Naive B cell (primary cell): ENCODE results near the gene CENPX. TPM values are rescaled to one million over a fixed set of nuclear protein-coding genes. Genes with fewer than 3 reads are reported as not detected.

ENCODE experiments used
- ATAC-seq, 2 donors: fragments of 150-1000 bp; cut with Tn5 transposase; 2 replicates each; pipeline ENCODE4 v1.10.0; 2021; ENCODE audit warnings: low read depth in 2 of 2, mild to moderate bottlenecking in 2 of 2, moderate library complexity in 2 of 2
- DNase-seq: peaks from one replicate; pipeline ENCODE4 v3.0.0; 2022
- H3K27ac Mint-ChIP-seq, 6 donors: one replicate each; pipeline ENCODE4 v1.8.0; 2020 to 2022; ENCODE audit warnings: mild to moderate bottlenecking in 6 of 6, mixed read lengths in 6 of 6, moderate library complexity in 5 of 6, inconsistent platforms in 2 of 6
- H3K27me3 Mint-ChIP-seq, 3 donors: one replicate each; pipeline ENCODE4 v1.8.0; 2021 to 2022; ENCODE audit warnings: mixed read lengths in 3 of 3, mild to moderate bottlenecking in 1 of 3
- H3K36me3 Mint-ChIP-seq, 2 donors: one replicate each; pipeline ENCODE4 v1.8.0; 2020 to 2022; ENCODE audit warnings: mixed read lengths in 2 of 2, inconsistent platforms in 1 of 2, mild to moderate bottlenecking in 1 of 2
- H3K4me1 Mint-ChIP-seq, 3 donors: one replicate each; pipeline ENCODE4 v1.8.0; 2020 to 2022; ENCODE audit warnings: mixed read lengths in 3 of 3, inconsistent platforms in 1 of 3, mild to moderate bottlenecking in 1 of 3, moderate library complexity in 1 of 3
- H3K4me3 Mint-ChIP-seq, 8 donors: one replicate each; pipeline ENCODE4 v1.8.0; 2020 to 2022; ENCODE audit warnings: mild to moderate bottlenecking in 8 of 8, mixed read lengths in 8 of 8, moderate library complexity in 8 of 8, inconsistent platforms in 2 of 8
- H3K9me3 Mint-ChIP-seq, 7 donors: one replicate each; pipeline ENCODE4 v1.8.0; 2020 to 2022; ENCODE audit warnings: mixed read lengths in 7 of 7, mild to moderate bottlenecking in 5 of 7, inconsistent platforms in 2 of 7, moderate library complexity in 1 of 7
- polyA plus RNA-seq, 6 donors: library from polyadenylated mRNA; unstranded; fragments of 300-500 nt; fragmentation: Illumina TruSeq; gene quantifications; one replicate each; pipeline ENCODE4 v1.2.3, GENCODE V29; 2021; ENCODE audit warnings: low read depth in 6 of 6

The CENPX gene
- polyA plus RNA-seq, 6 donors from 2014 or later, result 52.6 to 77.6 (median 58.3) TPM

DNA sequence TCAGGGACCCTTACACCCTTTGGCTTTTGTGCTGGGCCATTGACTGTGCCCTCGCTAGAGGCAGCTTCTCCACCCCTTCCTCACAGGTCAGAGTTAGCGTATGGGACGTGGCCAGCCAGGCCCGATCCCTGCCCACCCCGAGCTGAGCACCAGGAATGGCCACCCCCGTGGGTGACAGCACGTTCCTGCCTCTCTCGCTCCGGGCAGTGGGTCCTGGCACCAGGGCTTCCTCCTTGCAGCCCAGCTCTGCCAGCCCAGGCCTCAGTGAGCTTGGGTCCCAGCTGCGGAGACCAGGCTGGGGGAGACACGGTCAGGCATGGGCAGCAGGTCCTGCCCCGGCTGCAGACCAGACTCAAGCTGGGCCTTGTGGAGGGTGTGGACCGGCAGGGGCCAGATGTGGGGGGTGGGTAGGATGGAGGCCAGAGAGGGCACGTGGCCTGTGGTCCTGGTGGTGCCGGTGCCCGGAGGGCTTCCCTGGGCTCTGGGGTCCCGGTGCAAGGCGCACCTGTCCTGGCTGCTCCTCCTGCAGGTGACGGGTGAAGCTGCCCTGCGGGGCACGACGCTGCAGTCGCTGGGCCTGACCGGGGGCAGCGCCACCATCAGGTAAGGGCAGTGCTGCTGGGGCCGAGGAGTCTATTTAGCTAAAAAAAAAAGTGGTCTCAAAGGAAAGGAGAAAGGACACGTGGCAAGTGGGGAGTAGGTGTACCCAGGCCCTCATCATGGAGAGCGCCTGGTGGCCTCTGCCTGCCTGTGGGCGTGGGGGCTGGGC lies 27.0 kb downstream of the CENPX start:
- DNase-seq (no peak), ATAC-seq (no peak)
- Mint-ChIP-seq H3K27ac (no peak overlapping the region), H3K36me3 (no peaks in the 10 kb centered on the region), H3K27me3 (no peaks in the 10 kb centered on the region), H3K9me3 (no peaks in the 10 kb centered on the region), H3K4me3 (no peak overlapping the region), H3K4me1 (peaks cover 0 to 18% (median 3%) of the 10 kb centered on the region in 3 donors)

- no peaks in the 10 kb centered on the region for H3K27me3 Mint-ChIP-seq
- H3K4me3 Mint-ChIP-seq, result no peak overlapping the region
- ATAC-seq, result no peak
- peaks cover 0 to 18% (median 5%) of the 10 kb centered on the region in 3 donors for H3K4me1 Mint-ChIP-seq
- no peaks in the 10 kb centered on the region for H3K36me3 Mint-ChIP-seq
- DNase-seq, result no peak
- H3K27ac Mint-ChIP-seq, result no peak overlapping the region
- no peaks in the 10 kb centered on the region for H3K9me3 Mint-ChIP-seq
Measured at GRCh38 chr17:81994593-81995462, 27.9 kb downstream of the CENPX start.

DNA sequence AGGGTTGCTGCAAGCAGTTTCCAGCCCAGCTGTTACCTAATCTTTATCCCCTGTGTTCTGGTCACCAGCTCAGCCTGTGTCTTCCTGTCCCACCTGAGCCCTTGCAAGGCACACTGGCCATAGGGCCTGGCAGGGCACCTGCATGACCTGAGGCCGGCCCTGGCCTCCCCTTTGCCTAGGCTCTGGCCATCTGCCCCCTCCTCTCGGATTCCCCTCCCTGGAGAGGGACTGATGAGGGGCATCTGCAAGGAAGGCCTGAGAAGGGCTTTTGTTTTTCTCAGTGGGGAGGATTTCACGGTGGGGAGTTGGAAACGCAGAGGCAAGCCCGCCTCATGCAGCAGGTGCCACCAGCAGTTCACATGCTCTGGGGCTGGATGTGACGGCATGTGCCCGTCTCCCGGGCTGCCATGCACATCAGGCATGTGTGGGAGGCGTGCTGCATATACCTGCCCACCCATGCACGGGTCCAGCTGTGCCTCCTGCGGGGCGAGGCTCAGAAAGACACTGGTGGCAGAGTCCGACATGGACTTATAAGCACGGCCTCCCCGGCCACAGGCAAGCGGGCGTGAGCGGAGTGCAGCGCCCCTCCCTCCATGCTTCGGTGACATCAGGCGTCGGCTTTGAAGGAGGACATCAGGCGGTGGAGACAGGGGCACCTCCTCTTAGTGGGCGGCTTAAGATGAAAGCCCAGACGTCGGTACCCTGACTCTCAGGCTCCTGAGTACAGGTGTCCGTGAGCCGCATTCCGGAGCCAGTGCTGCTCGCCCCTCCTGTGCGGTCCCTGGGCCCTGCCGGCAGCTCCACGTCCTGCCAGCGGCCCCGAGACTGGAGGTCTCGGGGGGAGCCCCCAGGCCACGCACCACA lies 28.7 kb downstream of the CENPX start:
- H3K27me3 Mint-ChIP-seq, result no peaks in the 10 kb centered on the region
- H3K27ac Mint-ChIP-seq, result no peak overlapping the region
- no peaks in the 10 kb centered on the region for H3K9me3 Mint-ChIP-seq

DNA sequence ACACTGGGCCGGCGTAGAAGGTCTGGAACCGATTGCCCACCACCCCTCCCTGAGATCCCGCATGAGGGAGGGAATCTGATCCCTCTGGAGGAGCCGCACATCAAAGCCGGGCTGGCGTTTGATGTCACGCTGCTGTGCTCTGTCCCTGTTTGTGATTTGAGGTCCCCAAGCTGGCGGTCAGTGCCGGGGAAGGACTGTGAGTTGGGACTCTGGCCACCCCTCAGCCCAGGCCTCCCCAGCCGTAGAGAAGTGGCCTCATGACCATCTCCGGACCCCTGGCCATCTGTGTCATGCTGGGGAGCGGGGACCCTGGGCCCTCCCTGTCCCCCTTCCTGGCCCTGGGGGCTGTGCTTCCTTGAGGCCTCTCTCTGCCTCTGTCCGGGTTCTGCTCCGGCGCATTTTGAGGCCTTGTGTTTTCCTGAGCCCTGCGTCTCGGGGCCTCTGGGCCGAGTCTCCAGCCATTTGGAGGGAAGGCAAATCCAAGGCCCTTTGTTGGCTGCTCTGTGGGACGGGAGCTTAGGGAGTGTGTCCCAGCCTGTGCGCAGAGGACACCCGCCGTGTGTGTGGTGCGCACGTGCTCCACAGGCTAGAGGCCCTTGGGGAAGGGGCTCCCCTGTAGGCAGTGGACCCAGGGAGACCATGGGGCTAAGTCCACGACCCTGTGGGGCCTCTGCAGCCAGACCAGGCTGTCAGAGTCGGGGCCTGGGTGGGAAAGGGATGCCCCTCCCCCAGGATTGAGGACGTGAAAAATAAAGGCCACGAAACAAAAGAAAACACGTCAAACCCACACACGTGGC lies 30.2 kb downstream of the CENPX start:
- no peak for DNase-seq
- H3K27me3 Mint-ChIP-seq, result no peaks in the 10 kb centered on the region
- no peak overlapping the region for H3K27ac Mint-ChIP-seq
- no peaks in the 10 kb centered on the region for H3K36me3 Mint-ChIP-seq
- H3K4me1 Mint-ChIP-seq, result peaks cover 2 to 17% (median 5%) of the 10 kb centered on the region in 3 donors
- no peak overlapping the region for H3K4me3 Mint-ChIP-seq
- no peaks in the 10 kb centered on the region for H3K9me3 Mint-ChIP-seq
- ATAC-seq, result no peak

More for the DNA sequence above, 28.7 kb downstream of the CENPX start:
- H3K36me3 Mint-ChIP-seq, result no peaks in the 10 kb centered on the region
- peaks cover 2 to 17% (median 5%) of the 10 kb centered on the region in 3 donors for H3K4me1 Mint-ChIP-seq
- DNase-seq (no peak), ATAC-seq (no peak)
- no peak overlapping the region for H3K4me3 Mint-ChIP-seq

GRCh38 chr17:81991684-81992305 lies 30.9 kb downstream of the CENPX start:
- H3K27me3 Mint-ChIP-seq, result no peaks in the 10 kb centered on the region
- no peaks in the 10 kb centered on the region for H3K9me3 Mint-ChIP-seq
- H3K4me1 Mint-ChIP-seq, result peaks cover 2 to 17% (median 5%) of the 10 kb centered on the region in 3 donors
- H3K36me3 Mint-ChIP-seq, result no peaks in the 10 kb centered on the region
- DNase-seq (no peak), ATAC-seq (no peak)
- H3K27ac Mint-ChIP-seq, result no peak overlapping the region
- H3K4me3 Mint-ChIP-seq, result no peak overlapping the region

DNA sequence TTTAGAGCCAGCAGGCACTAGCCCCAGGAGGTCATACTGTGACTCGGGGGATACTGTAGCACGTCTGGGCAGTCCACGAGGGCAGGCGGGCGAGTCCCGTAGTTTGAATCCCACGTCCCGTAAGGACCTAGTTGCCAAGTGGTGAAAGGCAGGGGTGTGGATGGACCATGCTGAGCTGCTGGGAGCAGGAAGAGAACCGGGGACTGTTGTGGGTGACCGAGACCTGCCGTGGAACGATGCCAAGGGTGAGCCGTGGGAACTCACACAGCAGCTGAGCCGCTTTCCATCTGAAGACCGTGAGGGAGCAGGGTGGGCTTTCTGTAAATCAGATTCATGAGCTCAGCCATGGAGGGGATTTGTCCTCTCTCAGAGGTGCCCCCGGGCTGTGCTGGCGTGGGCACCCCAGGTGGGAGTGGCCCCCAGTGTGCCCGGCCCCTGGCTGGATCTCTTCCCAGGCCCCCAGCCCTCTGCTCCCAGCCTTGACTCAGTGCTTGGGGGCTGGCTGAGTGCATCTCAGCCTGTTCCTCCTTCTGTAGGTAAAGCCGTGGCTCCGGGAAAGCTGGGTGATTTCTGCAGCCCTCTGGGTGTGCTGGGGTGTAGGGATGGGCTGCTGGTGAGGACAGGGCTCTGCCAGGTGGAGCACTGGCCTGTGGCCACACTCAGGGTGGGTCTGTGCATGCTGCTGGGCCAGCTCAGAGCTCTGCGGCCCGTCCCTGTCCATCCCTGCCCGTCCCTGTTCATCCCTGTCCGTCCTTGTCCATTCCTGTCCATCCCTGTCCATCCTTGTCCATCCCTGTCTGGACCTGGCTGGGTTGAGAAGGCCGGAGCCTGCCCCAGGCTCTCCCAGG lies 31.6 kb downstream of the CENPX start:
- Mint-ChIP-seq H3K27ac (peak overlapping the region in 1 of 6 donors; percentile 89), H3K9me3 (no peaks in the 10 kb centered on the region), H3K4me1 (peaks cover 2 to 22% (median 5%) of the 10 kb centered on the region in 3 donors), H3K4me3 (no peak overlapping the region), H3K36me3 (no peaks in the 10 kb centered on the region), H3K27me3 (no peaks in the 10 kb centered on the region)
- DNase-seq, result no peak
- no peak for ATAC-seq

DNA sequence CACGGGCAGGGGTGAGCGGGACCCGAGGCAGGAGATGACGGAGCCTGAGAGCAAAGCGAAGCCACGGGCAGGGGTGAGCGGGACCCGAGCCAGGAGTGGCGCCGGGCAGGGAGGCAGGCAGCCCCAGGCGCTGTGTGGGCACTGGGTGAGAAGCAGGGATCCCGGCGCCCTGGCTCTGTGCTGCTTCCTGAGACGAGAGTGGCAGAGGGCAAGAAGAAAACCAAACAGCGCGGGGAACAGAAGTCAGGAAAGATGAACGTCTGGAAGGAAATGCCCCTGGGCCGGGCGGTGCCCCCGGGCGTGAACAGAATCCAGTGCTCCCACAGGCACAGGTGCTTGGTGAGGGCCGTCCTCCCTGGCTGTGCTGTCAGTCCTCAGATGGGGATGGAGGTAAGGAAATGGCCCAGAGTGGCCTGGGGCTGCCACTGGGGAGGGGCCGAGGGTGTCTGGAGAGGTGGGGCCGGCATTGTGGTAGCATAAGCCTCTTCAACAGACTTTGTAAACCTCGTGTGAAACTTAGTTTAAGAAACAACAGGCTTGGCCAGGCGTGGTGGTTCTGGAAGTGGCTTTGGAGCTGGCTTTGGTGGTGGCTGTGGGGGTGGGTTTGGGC lies 35.4 kb downstream of the CENPX start:
- peaks cover 0 to 8% of the 10 kb centered on the region in 2 donors for H3K36me3 Mint-ChIP-seq
- peak overlapping the region in 1 of 6 donors; percentile 30 for H3K27ac Mint-ChIP-seq
- no peak for ATAC-seq

GRCh38 chr17:81986606-81987005 lies 36.1 kb downstream of the CENPX start:
- Mint-ChIP-seq H3K27ac (no peak overlapping the region), H3K27me3 (no peaks in the 10 kb centered on the region)

More for the DNA sequence above, 35.4 kb downstream of the CENPX start:
- H3K27me3 Mint-ChIP-seq, result no peaks in the 10 kb centered on the region
- peaks cover 14 to 38% (median 18%) of the 10 kb centered on the region in 3 donors for H3K4me1 Mint-ChIP-seq
- H3K4me3 Mint-ChIP-seq, result no peak overlapping the region
- H3K9me3 Mint-ChIP-seq, result no peaks in the 10 kb centered on the region
- DNase-seq, result no peak

GRCh38 chr17:81984773-81985410 lies 37.8 kb downstream of the CENPX start:
- no peaks in the 10 kb centered on the region for H3K9me3 Mint-ChIP-seq
- no peak for DNase-seq

More at GRCh38 chr17:81986606-81987005, 36.1 kb downstream of the CENPX start:
- no peaks in the 10 kb centered on the region for H3K9me3 Mint-ChIP-seq
- peaks cover 0 to 8% of the 10 kb centered on the region in 2 donors for H3K36me3 Mint-ChIP-seq
- no peak for DNase-seq
- peaks cover 15 to 38% (median 23%) of the 10 kb centered on the region in 3 donors for H3K4me1 Mint-ChIP-seq
- no peak for ATAC-seq
- no peak overlapping the region for H3K4me3 Mint-ChIP-seq

DNA sequence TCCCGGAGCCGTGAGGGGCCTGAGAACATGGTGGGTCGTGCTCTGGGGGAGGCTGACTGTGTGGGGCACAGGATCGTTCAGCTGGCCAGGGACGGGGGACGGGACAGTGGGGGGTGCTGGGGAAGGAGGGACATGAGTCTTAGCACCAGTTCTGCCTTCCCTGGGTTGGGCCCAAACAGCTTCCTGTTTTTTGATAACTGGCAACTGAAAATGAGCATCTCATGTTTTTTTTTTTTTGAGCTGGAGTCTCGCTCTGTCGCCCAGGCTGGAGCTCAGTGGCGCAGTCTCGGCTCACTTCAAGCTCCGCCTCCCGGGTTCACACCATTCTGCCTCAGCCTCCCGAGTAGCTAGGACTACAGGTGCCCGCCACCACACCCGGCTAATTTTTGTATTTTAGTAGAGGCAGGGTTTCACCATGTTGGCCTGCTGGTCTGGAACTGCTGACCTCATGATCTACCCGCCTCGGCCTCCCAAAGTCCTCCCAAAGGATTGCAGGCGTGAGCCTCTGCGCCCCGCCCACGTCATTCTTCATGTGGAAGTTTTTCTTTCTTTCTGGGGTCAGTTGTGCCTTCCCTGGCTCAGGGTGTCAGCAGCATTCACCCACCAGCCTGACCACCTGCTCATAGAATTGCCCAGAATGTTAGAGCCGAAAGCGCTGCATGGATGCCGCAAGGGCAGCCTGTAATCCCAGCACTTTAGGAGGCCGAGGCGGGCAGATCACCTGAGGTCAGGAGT lies 38.9 kb downstream of the CENPX start:
- peak; percentile 47 to 67 for ATAC-seq
- Mint-ChIP-seq H3K4me3 (peak overlapping the region in 3 of 8 donors; percentile 21 to 42 (median 22)), H3K36me3 (peaks cover 4 to 8% of the 10 kb centered on the region in 2 donors), H3K27ac (peak overlapping the region in 2 of 6 donors; percentile 56 to 60), H3K27me3 (no peaks in the 10 kb centered on the region), H3K9me3 (no peaks in the 10 kb centered on the region), H3K4me1 (peaks cover 17 to 43% (median 38%) of the 10 kb centered on the region in 3 donors)
- DNase-seq, result no peak

More at GRCh38 chr17:81984773-81985410, 37.8 kb downstream of the CENPX start:
- Mint-ChIP-seq H3K4me1 (peaks cover 10 to 38% (median 33%) of the 10 kb centered on the region in 3 donors), H3K27me3 (no peaks in the 10 kb centered on the region), H3K27ac (peak overlapping the region in 1 of 6 donors; percentile 63), H3K4me3 (peak overlapping the region in 1 of 8 donors; percentile 70), H3K36me3 (peaks cover 0 to 8% of the 10 kb centered on the region in 2 donors)
- ATAC-seq, result no peak
